SK-N-SH (cell line): Measurements from ENCODE around the gene SNAPC3. TPM values are rescaled to one million over a fixed set of nuclear protein-coding genes. Genes with fewer than 3 reads are reported as not detected.
"Not testable (repeated sequence)": the region's sequence is repeated elsewhere in the genome, so short reads cannot be mapped to it uniquely, and the experiment has no call there.

Experiments used
- CTCF ChIA-PET: fragments of 300-600, 350-600 bp; formaldehyde crosslinking; extraction: SDS; loops from one replicate; lab custom pipeline; 2021; lab: Yijun Ruan, JAX
- POLR2A ChIA-PET: fragments of 350-600 bp; sonication (Branson Sonifier 250); formaldehyde crosslinking; extraction: SDS; loops from one replicate; lab custom pipeline; 2020; ENCODE audit warnings: antibody characterized with exemption, inconsistent platforms; lab: Yijun Ruan, JAX
- DNase-seq: peaks from one replicate; pipeline ENCODE4 v3.0.0; 2012
- H2AFZ ChIP-seq: fragments of 200-600 bp; sonication (generic); 2 replicates; pipeline ENCODE4 v1.8.1; 2016; ENCODE audit warnings: antibody characterized with exemption, mild to moderate bottlenecking, low read depth
- H3F3A ChIP-seq: fragments of 200-600 bp; sonication (generic); replicated peaks from 2 replicates; pipeline ENCODE3; 2016; ENCODE audit warnings: antibody characterized with exemption, mild to moderate bottlenecking; ENCODE audit not compliant: insufficient read depth
- H3K27ac ChIP-seq, 2 experiments: fragments of 200-500 bp in 1 of 2; fragments of 200-600 bp in 1 of 2; sonication (Bioruptor generic) in 1 of 2; sonication (generic), shearing (Covaris generic) in 1 of 2; 2 replicates each; pipeline versions ENCODE4 v1.5.1 to v1.6.1; 2014 to 2016; ENCODE audit warnings: low read depth in 2 of 2, inconsistent platforms in 1 of 2, low read length in 1 of 2, mild to moderate bottlenecking in 1 of 2, mixed read lengths in 1 of 2
- H3K27me3 ChIP-seq: fragments of 200-600 bp; sonication (generic), shearing (Covaris generic); 2 replicates; pipeline ENCODE4 v1.6.1; 2016; ENCODE audit warnings: mixed run types; ENCODE audit not compliant: insufficient read depth
- H3K36me3 ChIP-seq, 2 experiments: fragments of 200-500 bp in 1 of 2; fragments of 200-600 bp in 1 of 2; sonication (Bioruptor generic) in 1 of 2; sonication (generic) in 1 of 2; replicated peaks in 1 of 2; 2 replicates each; pipeline versions ENCODE3 to v1.5.1; 2014 to 2016; ENCODE audit warnings: low read length in 1 of 2, mild to moderate bottlenecking in 1 of 2; ENCODE audit not compliant: insufficient read depth in 2 of 2, control insufficient read depth in 1 of 2
- H3K4me1 ChIP-seq, 2 experiments: fragments of 200-500 bp in 1 of 2; fragments of 200-600 bp in 1 of 2; sonication (Bioruptor generic) in 1 of 2; sonication (generic), shearing (Covaris generic) in 1 of 2; 2 replicates each; pipeline versions ENCODE4 v1.5.1 to v1.6.1; 2014 to 2016; ENCODE audit warnings: low read depth in 1 of 2, low read length in 1 of 2, mixed run types in 1 of 2; ENCODE audit not compliant: insufficient read depth in 2 of 2, control insufficient read depth in 1 of 2
- H3K4me2 ChIP-seq: fragments of 200-600 bp; sonication (generic), shearing (Covaris generic); 2 replicates; pipeline ENCODE4 v1.6.1; 2017; ENCODE audit warnings: mixed run types
- H3K4me3 ChIP-seq, 2 experiments: fragments of 200-500 bp in 1 of 2; fragments of 200-600 bp in 1 of 2; sonication (Bioruptor generic) in 1 of 2; sonication (generic), shearing (Covaris generic) in 1 of 2; 2 replicates each; pipeline versions ENCODE4 v1.5.1 to v1.8.1; 2014 to 2016; ENCODE audit warnings: low read depth in 2 of 2, inconsistent platforms in 1 of 2, low read length in 1 of 2, mild to moderate bottlenecking in 1 of 2, mixed read lengths in 1 of 2, moderate library complexity in 1 of 2
- H3K79me2 ChIP-seq: fragments of 200-600 bp; sonication (generic); 2 replicates; pipeline ENCODE4 v1.8.1; 2017; ENCODE audit warnings: mild to moderate bottlenecking; ENCODE audit not compliant: insufficient read depth
- H3K9ac ChIP-seq: fragments of 200-600 bp; sonication (generic); 2 replicates; pipeline ENCODE4 v1.6.1; 2017; ENCODE audit warnings: mixed run types
- H3K9me2 ChIP-seq: fragments of 200-600 bp; sonication (generic); 2 replicates; pipeline ENCODE4 v1.6.1; 2017; ENCODE audit warnings: mixed run types
- H3K9me3 ChIP-seq: fragments of 200-600 bp; sonication (generic); 2 replicates; pipeline ENCODE4 v1.6.1; 2017; ENCODE audit warnings: mixed run types, mild to moderate bottlenecking, moderate library complexity
- H4K20me1 ChIP-seq: fragments of 200-600 bp; sonication (generic); 2 replicates; pipeline ENCODE4 v1.6.1; 2017; ENCODE audit warnings: mild to moderate bottlenecking, mixed run types; ENCODE audit not compliant: insufficient read depth
- CHD2 ChIP-seq: fragments of 150-350 bp; IDR thresholded peaks from 2 replicates; pipeline ENCODE4 v1.6.1; 2018; ENCODE audit warnings: low read length; ENCODE audit not compliant: partially characterized antibody
- ELF1 ChIP-seq: IDR thresholded peaks from 2 replicates; pipeline ENCODE4 v1.4.0; 2012
- EZH2phosphoT487 ChIP-seq: fragments of 200-600 bp; sonication (generic); IDR thresholded peaks from 2 replicates; pipeline ENCODE4 v1.6.1; 2017; ENCODE audit warnings: low read depth, mixed run types, mild to moderate bottlenecking, antibody characterized with exemption, moderate library complexity, borderline replicate concordance
- FOXJ3 ChIP-seq: sonication (generic); formaldehyde crosslinking; IDR thresholded peaks from 2 replicates; pipeline ENCODE4 v1.5.1; 2020; ENCODE audit warnings: mild to moderate bottlenecking, missing genetic modification reagents
- FOXM1 ChIP-seq: IDR thresholded peaks from 2 replicates; pipeline ENCODE4 v1.4.0; 2012; ENCODE audit warnings: low read depth, mild to moderate bottlenecking
- GATA2 ChIP-seq: sonication (generic); formaldehyde crosslinking; IDR thresholded peaks from 2 replicates; pipeline ENCODE4 v1.5.0; 2020; ENCODE audit warnings: mild to moderate bottlenecking, missing genetic modification reagents
- IRF3 ChIP-seq: fragments of 150-350 bp; IDR thresholded peaks from 2 replicates; pipeline ENCODE4 v1.6.1; 2016; ENCODE audit warnings: mild to moderate bottlenecking, low read depth, low read length
- MEF2A ChIP-seq: IDR thresholded peaks from 2 replicates; pipeline ENCODE4 v1.4.0; 2012; ENCODE audit warnings: low read depth, borderline replicate concordance
- NRF1 ChIP-seq: IDR thresholded peaks from 2 replicates; pipeline ENCODE4 v1.6.1; 2012; ENCODE audit warnings: low read depth, mild to moderate bottlenecking, low read length
- POLR2AphosphoS5 ChIP-seq: IDR thresholded peaks from 2 replicates; pipeline ENCODE4 v1.6.1; 2012; ENCODE audit warnings: low read depth, low read length
- RCOR1 ChIP-seq: fragments of 150-350 bp; IDR thresholded peaks from 2 replicates; pipeline ENCODE4 v1.6.1; 2017; ENCODE audit warnings: antibody characterized with exemption, low read length
- REST ChIP-seq: IDR thresholded peaks from 2 replicates; pipeline ENCODE4 v1.6.1; 2012; ENCODE audit warnings: mild to moderate bottlenecking, low read depth, low read length, moderate library complexity
- RFX5 ChIP-seq: IDR thresholded peaks from 2 replicates; pipeline ENCODE4 v1.6.1; 2012; ENCODE audit warnings: mild to moderate bottlenecking, improper control_type of control experiment, low read length
- SIN3A ChIP-seq: IDR thresholded peaks from 2 replicates; pipeline ENCODE4 v1.6.1; 2012; ENCODE audit warnings: low read depth, mild to moderate bottlenecking, low read length, moderate library complexity, borderline replicate concordance
- SMC3 ChIP-seq: IDR thresholded peaks from 2 replicates; pipeline ENCODE4 v1.6.1; 2012; ENCODE audit warnings: low read depth, low read length, improper control_type of control experiment
- TAF1 ChIP-seq: IDR thresholded peaks from 2 replicates; pipeline ENCODE4 v1.6.1; 2012; ENCODE audit warnings: low read depth, mild to moderate bottlenecking, low read length, moderate library complexity, borderline replicate concordance
- TCF12 ChIP-seq: IDR thresholded peaks from 2 replicates; pipeline ENCODE4 v1.4.0; 2012
- WGBS: methylation state at CpG from one replicate; pipeline ENCODE4 v1.1.6; 2017; ENCODE audit warnings: low lambda C conversion rate; 5-methylcytosine and 5-hydroxymethylcytosine counted together
- polyA plus RNA-seq, 3 experiments: library from polyadenylated mRNA; depleted of rRNA; stranded (reverse); fragments of >200 nt; gene quantifications; 2 replicates each; pipeline ENCODE4 v1.2.3, GENCODE V29; 2012
- TF ChIP-seq, protein P1 (sequence below): IDR thresholded peaks from 2 replicates; pipeline ENCODE4 v1.4.0; 2012; ENCODE audit warnings: low read depth, borderline replicate concordance
- TF ChIP-seq, protein P2 (sequence below): IDR thresholded peaks from 2 replicates; pipeline ENCODE4; 2012

SNAPC3 gene
- polyA plus RNA-seq, 1 of the 3 experiments (the other 2 are of a cell fraction), result 20.6 TPM

DNA sequence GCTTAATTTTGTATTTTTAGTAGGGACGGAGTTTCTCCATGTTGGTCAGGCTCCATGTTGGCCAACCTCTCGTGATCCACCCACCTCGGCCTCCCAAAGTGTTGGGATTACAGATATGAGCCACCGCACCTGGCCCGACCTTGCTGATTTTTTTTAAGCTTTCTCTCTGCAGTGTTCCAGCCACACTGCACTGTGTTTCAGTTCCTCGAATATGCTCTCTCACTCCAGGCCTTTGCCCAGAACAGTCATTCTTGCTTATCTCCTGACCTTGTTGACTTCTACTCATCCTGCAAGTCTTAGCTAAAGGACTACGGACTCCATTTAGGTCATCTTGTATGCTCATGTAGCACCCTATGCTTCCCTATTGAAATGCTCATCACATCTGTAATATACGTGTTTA lies 3.3 kb downstream of the SNAPC3 start:
- Histone ChIP-seq H3K9me3 (no peaks in the 10 kb centered on the region), H3K79me2 (peaks cover 82% of the 10 kb centered on the region), H3K36me3 (peaks cover 33 to 36% of the 10 kb centered on the region in 2 experiments), H2AFZ (no peak overlapping the region), H3K27ac (no peak overlapping the region), H4K20me1 (no peaks in the 10 kb centered on the region; the same call in 1 of the 2 replicates), H3K4me1 (peaks cover 0 to 11% of the 10 kb centered on the region in 2 experiments; a peak in 2 of 4 replicates), H3K27me3 (no peaks in the 10 kb centered on the region), H3F3A (no peaks in the 10 kb centered on the region), H3K4me3 (no peak overlapping the region), H3K4me2 (no peak overlapping the region), H3K9ac (no peak overlapping the region), H3K9me2 (no peaks in the 10 kb centered on the region)
- CTCF ChIA-PET, result no interaction called here
- POLR2A ChIA-PET, result no interaction called here
- TF ChIP-seq FOXM1, result no peak
- TF ChIP-seq MEF2A, result no peak
- no peak for TF ChIP-seq SMC3
- TF ChIP-seq ELF1, result no peak
- no peak for TF ChIP-seq TAF1
- no peak for TF ChIP-seq IRF3
- TF ChIP-seq REST, result no peak
- TF ChIP-seq POLR2AphosphoS5, result no peak
- TF ChIP-seq FOXJ3 (CRISPR knock-in tag), result no peak
- TF ChIP-seq NRF1, result no peak
- TF ChIP-seq, protein P1, sequence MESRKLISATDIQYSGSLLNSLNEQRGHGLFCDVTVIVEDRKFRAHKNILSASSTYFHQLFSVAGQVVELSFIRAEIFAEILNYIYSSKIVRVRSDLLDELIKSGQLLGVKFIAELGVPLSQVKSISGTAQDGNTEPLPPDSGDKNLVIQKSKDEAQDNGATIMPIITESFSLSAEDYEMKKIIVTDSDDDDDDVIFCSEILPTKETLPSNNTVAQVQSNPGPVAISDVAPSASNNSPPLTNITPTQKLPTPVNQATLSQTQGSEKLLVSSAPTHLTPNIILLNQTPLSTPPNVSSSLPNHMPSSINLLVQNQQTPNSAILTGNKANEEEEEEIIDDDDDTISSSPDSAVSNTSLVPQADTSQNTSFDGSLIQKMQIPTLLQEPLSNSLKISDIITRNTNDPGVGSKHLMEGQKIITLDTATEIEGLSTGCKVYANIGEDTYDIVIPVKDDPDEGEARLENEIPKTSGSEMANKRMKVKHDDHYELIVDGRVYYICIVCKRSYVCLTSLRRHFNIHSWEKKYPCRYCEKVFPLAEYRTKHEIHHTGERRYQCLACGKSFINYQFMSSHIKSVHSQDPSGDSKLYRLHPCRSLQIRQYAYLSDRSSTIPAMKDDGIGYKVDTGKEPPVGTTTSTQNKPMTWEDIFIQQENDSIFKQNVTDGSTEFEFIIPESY, result no peak
- no peak for TF ChIP-seq RCOR1
- TF ChIP-seq RFX5, result no peak
- no peak for TF ChIP-seq EZH2phosphoT487
- TF ChIP-seq TCF12, result no peak
- no peak for TF ChIP-seq SIN3A
- TF ChIP-seq GATA2 (CRISPR knock-in tag), result no peak
- TF ChIP-seq CHD2, result no peak
- TF ChIP-seq, protein P2, sequence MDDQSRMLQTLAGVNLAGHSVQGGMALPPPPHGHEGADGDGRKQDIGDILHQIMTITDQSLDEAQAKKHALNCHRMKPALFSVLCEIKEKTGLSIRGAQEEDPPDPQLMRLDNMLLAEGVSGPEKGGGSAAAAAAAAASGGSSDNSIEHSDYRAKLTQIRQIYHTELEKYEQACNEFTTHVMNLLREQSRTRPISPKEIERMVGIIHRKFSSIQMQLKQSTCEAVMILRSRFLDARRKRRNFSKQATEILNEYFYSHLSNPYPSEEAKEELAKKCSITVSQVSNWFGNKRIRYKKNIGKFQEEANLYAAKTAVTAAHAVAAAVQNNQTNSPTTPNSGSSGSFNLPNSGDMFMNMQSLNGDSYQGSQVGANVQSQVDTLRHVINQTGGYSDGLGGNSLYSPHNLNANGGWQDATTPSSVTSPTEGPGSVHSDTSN, result no peak
- DNase-seq, result no peak
- WGBS, result 93% methylated on average over 8 of the region's 8 CpGs

DNA sequence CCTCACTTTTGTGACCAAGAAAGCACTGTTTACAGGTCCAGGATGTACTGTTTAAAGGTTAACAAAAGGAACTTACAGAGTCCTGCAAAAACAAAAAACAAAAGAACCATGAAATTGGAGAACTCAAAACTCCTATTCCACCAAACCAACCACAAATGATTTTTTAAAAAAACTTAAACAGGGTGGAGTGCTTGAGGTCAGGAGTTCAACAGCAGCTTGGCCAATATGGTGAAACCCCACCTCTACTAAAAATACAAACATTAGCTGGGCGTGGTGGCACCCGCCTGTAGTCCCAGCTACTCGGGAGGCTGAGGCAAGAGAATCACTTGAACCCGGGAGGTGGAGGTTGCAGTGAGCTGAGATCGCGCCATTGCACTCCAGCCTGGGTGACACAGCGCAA lies 5.0 kb downstream of the SNAPC3 start:
- H4K20me1 ChIP-seq, H3K9me2 ChIP-seq, CTCF ChIA-PET, H3K27ac ChIP-seq, H3K27me3 ChIP-seq, DNase-seq, H3K9me3 ChIP-seq, H3K4me1 ChIP-seq, H3K4me2 ChIP-seq, H3K4me3 ChIP-seq, H3K9ac ChIP-seq, H2AFZ ChIP-seq, H3F3A ChIP-seq: not testable (repeated sequence)
- Histone ChIP-seq H3K79me2 (peaks cover 98% of the 10 kb centered on the region), H3K36me3 (peaks cover 36 to 43% of the 10 kb centered on the region in 2 experiments)
- 98% methylated on average over 7 of the region's 7 CpGs for WGBS
- POLR2A ChIA-PET, result interaction anchor here (0.6 kb wide), 1 partner anchor 1706 kb away, joined by 3 read pairs; no protein-coding TSS in a partner anchor
